SU-DHL-6 (cell line): ENCODE results near the gene RBMS3.

ENCODE experiments used
- H2AFZ ChIP-seq: fragments of 200-600 bp; sonication (generic); 2 replicates; pipeline ENCODE4 v1.6.1; 2014; ENCODE audit warnings: low read depth, mild to moderate bottlenecking, moderate library complexity, mixed read lengths, antibody characterized with exemption, low read length; ENCODE audit not compliant: severe bottlenecking
- H3F3A ChIP-seq: fragments of 200-600 bp; shearing (Covaris generic); 2 replicates; pipeline ENCODE4 v1.6.0; 2016; ENCODE audit warnings: antibody characterized with exemption, mild to moderate bottlenecking; ENCODE audit not compliant: insufficient read depth
- H3K27ac ChIP-seq: fragments of 200-600 bp; sonication (generic); 2 replicates; pipeline ENCODE4 v1.5.1; 2016; ENCODE audit warnings: low read depth, mild to moderate bottlenecking, low read length, moderate library complexity, mixed read lengths
- H3K27me3 ChIP-seq: fragments of 200-600 bp; sonication (generic), shearing (Covaris generic); 2 replicates; pipeline ENCODE4 v1.6.0; 2014; ENCODE audit warnings: mild to moderate bottlenecking, low read length
- H3K36me3 ChIP-seq: fragments of 200-600 bp; sonication (generic); 2 replicates; pipeline ENCODE4 v1.6.1; 2014; ENCODE audit warnings: mild to moderate bottlenecking, low read length, mixed read lengths
- H3K4me2 ChIP-seq: fragments of 300-600, 200-600 bp; shearing (Covaris generic), sonication (generic); 2 replicates; pipeline ENCODE4 v1.6.0; 2014; ENCODE audit warnings: low read length, low read depth, mild to moderate bottlenecking; ENCODE audit not compliant: poor library complexity, severe bottlenecking
- H3K4me3 ChIP-seq: fragments of 200-600 bp; sonication (generic); 2 replicates; pipeline ENCODE4 v1.5.1; 2014; ENCODE audit warnings: antibody characterized with exemption, low read length, mild to moderate bottlenecking, mixed read lengths; ENCODE audit not compliant: insufficient read depth, poor library complexity, severe bottlenecking
- H3K79me2 ChIP-seq: fragments of 200-600 bp; sonication (generic); 2 replicates; pipeline ENCODE4 v1.6.1; 2014; ENCODE audit warnings: mild to moderate bottlenecking, low read length, moderate library complexity; ENCODE audit not compliant: insufficient read depth
- H3K9ac ChIP-seq: fragments of 200-600 bp; sonication (generic); 2 replicates; pipeline ENCODE4 v1.7.0; 2014; ENCODE audit warnings: mild to moderate bottlenecking, low read length
- H3K9me2 ChIP-seq: fragments of 200-600 bp; sonication (generic); replicated peaks from 2 replicates; pipeline ENCODE4 v1.6.1; 2014; ENCODE audit warnings: low read length; ENCODE audit not compliant: insufficient read depth
- H3K9me3 ChIP-seq: fragments of 200-600 bp; sonication (generic); 2 replicates; pipeline ENCODE4 v1.6.1; 2014; ENCODE audit warnings: low read length, mixed read lengths; ENCODE audit not compliant: insufficient read depth
- H4K20me1 ChIP-seq: fragments of 200-600 bp; sonication (generic); 2 replicates; pipeline ENCODE4 v1.6.1; 2014; ENCODE audit warnings: low read depth, mild to moderate bottlenecking, antibody characterized with exemption, low read length, moderate library complexity, mixed read lengths
- CTCF ChIP-seq: fragments of 200-600 bp; sonication (generic); IDR thresholded peaks from one replicate; pipeline ENCODE4 v1.5.1; 2017; ENCODE audit warnings: antibody characterized with exemption, mild to moderate bottlenecking, low read length, moderate library complexity; ENCODE audit not compliant: insufficient read depth, poor library complexity, severe bottlenecking
- EZH2phosphoT487 ChIP-seq: fragments of 200-600 bp; sonication (generic), shearing (Covaris generic); conservative IDR thresholded peaks from 2 replicates; pipeline ENCODE4 v1.6.1; 2018; ENCODE audit warnings: mild to moderate bottlenecking, antibody characterized with exemption, low read length, moderate library complexity, mixed read lengths

Gene RBMS3

GRCh38 chr3:29610781-29611180 is 329.9 kb downstream of the RBMS3 start:
- Histone ChIP-seq H3K27ac (no peak overlapping the region), H3K79me2 (no peaks in the 10 kb centered on the region), H3F3A (no peaks in the 10 kb centered on the region), H3K9ac (no peak overlapping the region), H4K20me1 (no peaks in the 10 kb centered on the region), H3K9me2 (no peaks in the 10 kb centered on the region), H3K4me2 (no peak overlapping the region), H3K27me3 (no peaks in the 10 kb centered on the region), H3K36me3 (no peaks in the 10 kb centered on the region), H3K4me3 (no peak overlapping the region), H2AFZ (no peak overlapping the region), H3K9me3 (no peaks in the 10 kb centered on the region)
- TF ChIP-seq EZH2phosphoT487 (no peak), CTCF (no peak)

GRCh38 chr3:29611252-29611651 is 330.4 kb downstream of the RBMS3 start:
- Histone ChIP-seq H3K9ac (no peak overlapping the region), H3K27ac (no peak overlapping the region), H3F3A (no peaks in the 10 kb centered on the region), H3K9me3 (no peaks in the 10 kb centered on the region), H3K9me2 (no peaks in the 10 kb centered on the region), H3K79me2 (no peaks in the 10 kb centered on the region), H3K27me3 (no peaks in the 10 kb centered on the region), H4K20me1 (no peaks in the 10 kb centered on the region), H3K36me3 (no peaks in the 10 kb centered on the region), H2AFZ (no peak overlapping the region), H3K4me2 (no peak overlapping the region), H3K4me3 (no peak overlapping the region)
- TF ChIP-seq CTCF (no peak), EZH2phosphoT487 (no peak)

GRCh38 chr3:29612536-29612935 is 331.7 kb downstream of the RBMS3 start:
- H3K9me2 ChIP-seq, result no peaks in the 10 kb centered on the region
- H3K4me2 ChIP-seq, result no peak overlapping the region
- H3K79me2 ChIP-seq, result no peaks in the 10 kb centered on the region
- TF ChIP-seq EZH2phosphoT487, result no peak
- no peak for TF ChIP-seq CTCF
- no peaks in the 10 kb centered on the region for H3F3A ChIP-seq
- no peaks in the 10 kb centered on the region for H4K20me1 ChIP-seq
- no peak overlapping the region for H3K9ac ChIP-seq
- H3K27me3 ChIP-seq, result no peaks in the 10 kb centered on the region
- H3K36me3 ChIP-seq, result no peaks in the 10 kb centered on the region
- H3K9me3 ChIP-seq, result no peaks in the 10 kb centered on the region
- H3K4me3 ChIP-seq, result no peak overlapping the region
- H3K27ac ChIP-seq, result no peak overlapping the region
- H2AFZ ChIP-seq, result no peak overlapping the region

GRCh38 chr3:29614954-29615353 is 334.1 kb downstream of the RBMS3 start:
- Histone ChIP-seq H3K9ac (no peak overlapping the region), H2AFZ (no peak overlapping the region), H3K79me2 (no peaks in the 10 kb centered on the region), H3K4me2 (no peak overlapping the region), H3K27me3 (no peaks in the 10 kb centered on the region), H3K27ac (no peak overlapping the region), H3K9me3 (no peaks in the 10 kb centered on the region), H4K20me1 (no peaks in the 10 kb centered on the region), H3F3A (no peaks in the 10 kb centered on the region), H3K36me3 (no peaks in the 10 kb centered on the region), H3K4me3 (no peak overlapping the region), H3K9me2 (no peaks in the 10 kb centered on the region; the same call in 1 of the 2 replicates)
- no peak for TF ChIP-seq CTCF
- TF ChIP-seq EZH2phosphoT487, result no peak
